Activated CD8-positive, alpha-beta memory T cell treated with anti-CD3 and anti-CD28 coated beads, Interleukin-2, amount 50 U/mL, for 1 hour (primary cell): ENCODE measurements around the gene PRKCA.

Experiments used
- DNase-seq: peaks from one replicate; pipeline ENCODE4 v3.0.0-alpha.2; 2020; ENCODE audit errors: extremely low read depth

Gene PRKCA

DNA sequence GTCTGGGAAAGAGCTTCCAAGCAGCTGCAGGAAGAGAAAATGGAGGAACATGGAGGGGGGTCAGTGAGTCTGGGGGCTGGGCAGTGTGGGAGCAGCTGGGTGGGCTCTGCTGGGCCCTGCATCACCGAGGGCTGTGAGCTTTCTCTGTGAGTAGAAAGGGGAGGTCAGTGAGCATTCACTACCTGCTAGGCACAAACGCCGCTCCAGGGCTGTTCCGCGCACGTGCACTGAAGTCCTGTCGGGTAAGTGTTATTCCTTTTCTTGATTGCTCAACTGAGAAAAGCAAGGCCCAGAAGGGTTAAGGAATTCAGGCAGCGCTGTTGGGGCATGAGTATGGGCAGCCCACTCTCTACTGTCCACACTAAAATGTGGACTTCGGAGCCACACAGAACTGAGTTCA, 537.2 kb downstream of the PRKCA start:
- no peak for DNase-seq

DNA sequence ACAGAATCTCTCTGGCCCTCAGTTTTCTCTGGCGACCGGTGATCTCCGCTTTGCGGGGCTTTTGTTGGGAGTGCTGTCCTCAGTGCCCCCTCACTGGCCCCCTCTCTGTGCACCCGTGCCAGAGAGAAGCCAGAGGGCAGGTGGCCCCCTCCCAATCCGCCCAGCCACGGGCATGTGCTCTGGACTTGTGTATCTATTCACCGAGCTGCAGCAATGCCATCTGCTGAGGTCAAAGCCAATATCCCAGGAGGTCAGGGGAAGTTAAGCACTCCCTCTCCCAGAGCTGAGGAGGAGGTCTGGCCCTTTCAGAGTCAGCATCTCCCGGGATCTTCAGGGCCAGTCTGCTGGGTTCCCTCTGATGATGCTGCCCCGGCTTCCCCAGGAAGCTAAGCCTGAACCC, 537.6 kb downstream of the PRKCA start:
- no peak for DNase-seq

DNA sequence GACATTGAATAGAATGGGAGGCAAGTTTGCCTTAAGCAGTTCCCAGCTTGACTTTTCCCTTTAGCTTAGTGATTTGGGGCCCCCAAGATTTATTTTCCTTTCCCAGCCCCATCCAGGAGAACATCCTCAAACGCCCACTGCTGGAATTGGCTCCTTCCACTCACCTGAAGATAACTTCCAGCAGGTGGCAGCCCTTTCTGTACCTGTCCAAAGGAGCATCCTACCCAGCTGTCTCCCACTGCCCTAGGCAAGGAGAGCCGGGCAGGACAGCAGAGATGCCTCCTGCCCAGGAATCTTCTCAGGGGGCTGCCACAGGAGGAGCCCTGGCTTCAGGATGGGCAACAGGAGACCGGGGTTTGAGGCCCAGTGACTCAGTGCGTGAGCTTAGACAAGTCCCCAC, 538.9 kb downstream of the PRKCA start:
- no peak for DNase-seq

DNA sequence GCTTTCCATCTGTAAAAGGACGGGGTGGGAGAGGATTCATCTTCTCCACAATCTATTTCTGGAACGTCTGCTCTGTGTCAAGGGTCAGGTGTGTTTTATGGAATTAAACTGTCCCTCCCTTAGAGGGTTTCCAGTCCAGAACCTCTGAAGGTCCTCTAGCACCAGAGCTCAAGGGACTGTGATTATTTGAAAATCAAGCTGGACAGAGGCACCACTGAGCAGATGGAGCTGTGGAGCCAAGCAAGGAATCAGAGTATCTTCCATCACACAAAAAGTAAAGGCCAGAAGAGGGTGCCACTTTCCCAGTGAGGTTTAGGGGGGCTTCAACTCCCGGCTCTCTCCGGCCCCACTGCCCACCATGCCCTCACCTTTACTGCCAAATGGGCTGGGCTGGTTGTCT, 539.3 kb downstream of the PRKCA start:
- no peak for DNase-seq

DNA sequence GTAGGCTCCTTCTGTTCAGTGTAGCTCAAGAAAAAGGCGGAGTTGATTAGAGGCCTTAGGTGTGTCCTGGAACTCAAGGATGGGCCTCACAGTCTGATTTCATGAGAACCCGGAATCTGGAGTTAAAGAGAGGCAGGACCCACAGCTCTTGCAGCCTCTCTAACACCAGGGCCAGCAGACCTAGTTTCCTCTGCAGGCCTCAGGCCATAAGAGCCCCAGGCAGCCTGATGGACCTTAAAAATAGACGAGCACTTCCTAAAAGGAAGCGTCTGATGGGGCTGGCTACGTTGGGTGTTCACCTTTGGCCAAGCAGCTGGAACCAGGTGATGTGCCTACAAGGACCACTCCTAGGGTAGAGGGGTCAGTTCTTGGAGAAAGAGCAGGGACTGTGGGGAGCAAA, 540.1 kb downstream of the PRKCA start:
- DNase-seq, result no peak

DNA sequence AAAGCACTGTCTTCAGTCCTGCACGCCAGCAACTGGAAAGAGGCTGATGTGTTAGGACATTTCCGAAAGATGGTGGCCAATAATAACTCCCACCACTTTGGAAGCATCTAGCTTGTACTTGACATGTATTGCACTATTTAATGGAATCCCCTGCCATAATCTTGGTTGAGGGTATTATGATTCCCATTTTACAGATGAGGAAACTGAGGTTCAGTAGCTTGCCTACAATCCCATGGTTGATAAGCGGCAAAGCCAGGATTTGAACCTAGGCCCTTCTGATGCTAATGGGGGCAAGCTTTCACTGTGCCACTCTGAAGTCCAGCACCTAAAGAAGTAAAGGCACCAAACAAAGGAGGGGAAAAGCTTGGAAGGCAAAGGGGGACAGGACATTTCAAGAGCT, 540.5 kb downstream of the PRKCA start:
- no peak for DNase-seq

DNA sequence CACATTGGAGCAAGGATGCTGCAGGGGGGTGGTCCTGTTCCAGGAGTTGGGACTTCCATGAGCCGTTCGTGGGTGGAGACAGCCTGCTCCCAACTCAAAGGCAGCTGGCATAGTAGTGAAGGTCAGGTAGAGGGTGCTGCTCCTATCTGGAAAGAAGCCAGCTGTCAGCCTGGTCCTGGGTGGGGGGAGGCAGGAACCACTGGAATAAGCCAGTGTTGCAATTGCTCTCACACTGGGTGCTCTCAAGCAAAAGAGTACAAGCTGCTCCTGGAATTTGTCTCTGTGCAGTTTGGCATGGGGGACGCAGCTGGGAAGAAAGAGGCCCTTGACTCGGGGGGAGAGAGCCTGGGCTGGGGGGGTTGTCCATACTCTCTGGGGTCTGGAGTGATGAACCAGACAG, 541.2 kb downstream of the PRKCA start:
- DNase-seq, result no peak

DNA sequence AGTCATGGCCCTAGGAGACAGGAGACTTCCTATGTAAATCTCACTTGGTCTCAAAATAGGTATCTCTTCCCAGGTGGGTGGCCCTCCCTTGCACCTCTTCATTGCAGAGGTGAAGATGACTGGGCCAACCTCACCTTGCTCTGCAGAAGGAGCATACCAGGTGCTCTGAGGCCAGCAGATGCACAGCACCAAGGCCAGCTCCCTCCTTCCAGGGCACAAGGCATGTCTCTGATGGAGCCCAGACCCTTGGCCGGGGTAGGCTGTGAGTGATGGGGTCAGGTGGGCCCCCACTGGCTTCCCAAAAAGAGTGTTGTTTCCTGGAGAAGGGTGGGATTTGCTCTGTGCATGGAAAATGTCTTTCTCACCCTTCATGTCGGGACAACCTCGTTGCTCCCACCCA, 545.3 kb downstream of the PRKCA start:
- no peak for DNase-seq

DNA sequence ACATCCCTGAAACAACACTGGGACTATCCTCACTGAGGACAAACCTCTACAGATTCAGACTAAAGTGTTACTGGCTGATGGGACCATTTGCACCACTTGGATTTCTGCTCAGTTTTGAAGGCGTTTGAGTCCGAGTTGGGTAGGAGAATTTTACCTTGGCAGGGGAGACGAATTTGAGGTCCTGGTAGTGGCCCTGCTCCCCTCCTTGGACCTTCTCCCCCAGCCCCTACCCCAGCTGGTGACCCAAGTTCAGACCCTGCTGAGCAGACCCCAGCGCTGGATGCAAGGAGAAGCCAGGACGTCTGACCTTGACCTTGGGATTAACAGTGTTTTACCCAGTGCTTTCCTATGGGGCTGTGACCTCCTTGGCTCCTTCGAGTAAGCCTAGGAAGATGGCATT, 546.1 kb downstream of the PRKCA start:
- DNase-seq, result no peak

DNA sequence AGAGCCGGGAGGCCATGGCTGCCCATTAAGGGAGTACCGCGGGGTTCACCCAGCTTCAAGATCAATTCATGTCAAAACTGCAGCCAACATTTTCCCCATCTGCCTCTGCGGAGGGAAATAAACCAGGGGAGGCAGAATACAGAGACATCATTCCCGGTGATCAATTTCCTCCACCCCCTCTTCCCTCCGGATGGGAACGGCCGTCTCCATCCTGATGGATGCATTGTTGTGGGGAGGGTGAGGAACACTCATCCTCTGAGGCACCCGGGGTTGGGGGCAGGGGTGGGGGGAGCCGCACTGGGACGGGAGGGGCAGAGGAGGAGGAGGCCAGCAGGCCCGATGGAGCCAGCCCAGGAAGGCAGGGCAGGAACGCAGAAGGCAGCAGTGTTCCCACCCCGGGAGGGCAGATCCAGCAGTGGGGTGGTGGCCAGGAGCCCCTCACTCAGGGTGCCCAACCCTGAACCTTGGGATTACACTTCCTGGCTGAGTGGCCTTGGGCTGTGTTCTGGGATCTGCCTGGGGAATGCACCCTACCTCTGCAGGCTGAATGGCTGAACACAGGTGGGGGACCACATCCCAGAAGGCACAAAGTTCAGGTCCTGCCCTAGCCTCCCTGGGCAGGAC, 546.7 kb downstream of the PRKCA start:
- DNase-seq, result no peak

DNA sequence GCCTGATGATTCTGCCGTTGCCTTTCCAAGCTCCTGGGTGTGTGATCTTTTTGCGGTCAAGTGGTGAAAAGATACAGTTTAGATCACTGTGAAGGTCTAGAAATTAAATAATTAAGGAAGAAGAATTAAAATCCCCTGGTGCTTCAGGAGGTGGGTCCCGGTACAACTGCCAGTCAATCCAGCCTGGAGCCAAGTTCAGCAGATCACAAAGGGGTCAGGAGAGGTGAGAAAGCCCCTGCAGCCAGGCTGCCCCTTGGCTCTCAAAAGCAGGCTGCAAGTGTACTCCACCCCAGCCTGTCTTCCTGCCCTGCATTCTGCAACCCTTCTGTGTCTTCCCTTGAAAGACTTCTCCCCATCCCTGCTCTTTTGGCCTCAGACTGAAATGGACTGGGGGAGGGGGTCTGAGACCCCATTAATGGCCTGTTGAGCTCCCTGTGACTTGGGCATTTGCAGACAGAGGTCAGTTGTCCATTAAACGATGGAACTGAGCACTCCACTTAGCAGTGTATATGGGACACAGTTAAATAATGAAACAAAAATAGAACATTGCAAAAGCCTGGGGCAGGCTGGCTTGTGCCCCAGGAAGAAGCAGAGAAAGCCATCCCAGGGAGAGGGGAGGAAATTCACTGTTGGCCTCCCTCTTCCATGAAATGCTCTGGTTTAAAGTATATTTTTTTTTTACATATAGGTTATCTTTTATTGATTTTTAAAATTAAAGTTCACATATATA, 547.6 kb downstream of the PRKCA start:
- DNase-seq, result no peak

DNA sequence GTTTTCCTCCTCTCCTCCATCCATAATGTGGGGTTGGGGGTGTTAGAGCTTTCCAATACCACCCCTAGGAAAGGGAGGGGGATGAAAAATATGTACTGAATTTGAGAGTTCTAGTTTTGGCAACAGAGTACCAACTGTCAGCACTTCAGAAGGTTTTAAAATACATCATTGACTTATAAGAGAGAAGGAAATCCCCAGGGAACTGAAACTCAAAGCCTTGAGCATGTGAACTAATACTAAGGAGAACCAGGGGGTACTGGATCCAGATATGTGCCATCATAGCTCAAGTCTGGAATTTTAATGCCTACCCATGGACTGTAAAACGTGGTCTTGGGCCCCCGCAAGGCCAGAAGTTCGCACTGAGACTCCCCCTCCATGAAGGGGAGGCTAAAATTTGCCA, 548.3 kb downstream of the PRKCA start:
- no peak for DNase-seq

DNA sequence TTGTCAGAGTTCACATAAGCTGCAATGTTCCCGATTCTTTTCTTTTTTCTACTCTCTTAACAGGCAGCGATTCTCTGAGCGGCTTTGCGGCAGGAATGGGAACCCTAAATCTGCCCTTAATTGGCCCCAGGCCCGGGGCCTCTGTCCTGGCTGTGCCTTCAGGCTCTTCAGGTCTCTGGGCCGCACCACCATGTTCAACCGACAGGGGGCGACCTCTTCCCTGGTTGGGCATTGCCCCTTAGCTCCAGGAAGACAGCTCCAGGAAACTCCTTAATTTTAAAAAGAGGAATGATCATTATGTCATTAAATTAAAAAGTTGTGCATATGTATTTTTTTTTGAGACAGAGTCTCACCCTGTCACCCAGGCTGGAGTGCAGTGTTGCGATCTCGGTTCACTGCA, 552.8 kb downstream of the PRKCA start:
- DNase-seq, result no peak

DNA sequence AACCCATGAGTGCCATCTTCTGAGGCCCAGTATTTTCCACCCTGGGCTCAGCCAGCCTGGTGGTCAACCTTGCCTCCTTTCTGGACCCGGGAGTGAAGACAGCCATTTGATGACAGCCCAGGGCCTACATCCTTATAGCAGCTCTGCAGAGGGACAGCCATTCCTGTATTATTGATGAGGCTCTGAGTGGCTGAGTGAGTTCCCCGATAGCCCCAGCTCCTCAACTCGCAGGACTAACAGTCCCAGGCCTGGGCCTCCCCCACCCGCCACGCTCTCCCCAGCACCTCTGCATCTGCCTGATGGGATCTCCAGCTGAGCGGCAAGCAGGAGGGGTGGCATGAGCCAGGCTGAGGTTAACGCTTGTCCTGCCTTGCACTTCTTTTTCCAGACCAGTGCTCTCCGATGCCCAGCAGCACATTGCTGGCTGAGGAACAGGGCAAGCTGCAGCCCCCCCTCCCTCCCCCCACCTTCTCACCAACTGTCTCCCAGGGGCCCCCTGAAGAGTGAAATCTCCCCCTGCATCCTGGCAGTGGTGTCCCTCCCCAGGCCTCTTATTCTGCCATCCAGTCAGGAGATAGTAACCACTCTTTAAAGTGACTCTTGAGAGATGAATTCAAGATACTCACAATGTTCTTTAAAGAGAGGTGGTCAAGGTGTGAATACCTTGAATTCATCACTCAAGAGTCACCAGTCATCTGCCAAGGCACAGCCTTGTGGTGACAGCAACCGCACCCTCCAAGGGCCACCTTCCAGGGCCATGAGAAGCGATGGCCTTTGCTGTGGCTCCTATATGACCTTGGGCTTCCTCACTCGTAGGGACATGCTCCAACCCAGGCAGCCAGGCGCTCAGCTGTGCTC, 556.0 kb downstream of the PRKCA start:
- no peak for DNase-seq

DNA sequence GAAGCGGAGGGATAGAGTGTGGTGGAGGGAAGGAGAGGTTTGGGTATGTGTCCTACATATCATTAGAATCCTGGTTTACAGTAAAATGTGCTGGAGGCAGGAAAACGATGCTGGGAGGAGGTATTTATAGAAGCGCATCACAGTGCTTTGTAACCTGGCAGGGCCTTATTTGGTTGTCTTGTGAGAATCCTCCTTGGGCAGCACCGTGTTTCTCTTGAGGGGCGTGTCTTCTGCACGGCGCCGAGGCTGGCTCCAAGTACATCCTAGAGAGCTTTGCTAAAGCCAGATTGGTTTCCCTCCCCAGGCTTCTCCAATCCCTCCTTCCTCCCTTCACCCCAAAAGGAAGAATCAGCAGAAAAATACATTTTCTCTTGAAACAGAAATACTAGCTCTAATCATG, 556.9 kb downstream of the PRKCA start:
- no peak for DNase-seq

DNA sequence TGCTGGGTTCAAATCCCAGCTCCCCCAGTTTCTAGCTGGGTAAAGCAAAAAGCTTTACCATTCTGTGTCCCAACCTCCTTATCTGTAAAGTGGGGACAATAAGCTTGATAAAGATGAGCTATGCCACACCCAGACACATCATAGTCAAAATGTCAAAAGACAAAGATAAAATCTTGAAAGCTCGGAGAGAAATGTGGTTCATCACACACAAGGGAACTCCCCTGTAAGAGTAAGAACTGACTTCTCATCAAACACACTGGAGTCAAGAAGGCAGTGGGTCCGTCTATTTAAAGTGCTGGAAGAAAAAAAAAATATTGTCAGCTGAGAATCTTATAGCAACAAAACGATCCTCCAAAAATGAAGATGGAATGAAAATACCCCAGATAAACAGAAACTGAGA, 557.8 kb downstream of the PRKCA start:
- DNase-seq, result no peak
